Measurements from ENCODE around the gene MCMBP.
"Not testable (repeated sequence)": the region's sequence is repeated elsewhere in the genome, so short reads cannot be mapped to it uniquely, and the experiment has no call there.

Gene MCMBP

GRCh38 chr10:119892188-119893065, 19.8 kb upstream of the MCMBP start, which contains the start of gene SEC23IP:
SEC23IP (plus strand) TSS chr10:119892730; CDS start chr10:119892783, 53 bp downstream.
- no peak for TF ChIP-seq CTCF (IDR thresholded peaks at IDR 0.05; ENCODE audit: borderline replicate concordance, insufficient read depth, low read depth, low read length)
- peak within 1 kb of the TSS; percentile 88 for H3K4me3 ChIP-seq (ENCODE audit: low read depth, low read length)

GRCh38 chr10:119891849-119892187, 19.2 kb upstream of the MCMBP start:
- peak overlapping the region; percentile 88 for H3K4me3 ChIP-seq (ENCODE audit: low read depth, low read length)

GRCh38 chr10:119890307-119890706, 17.7 kb upstream of the MCMBP start:
- not testable (repeated sequence) for H3K4me3 ChIP-seq (ENCODE audit: low read depth, low read length)

- H3K4me3 ChIP-seq (ENCODE audit: low read depth, low read length), result not testable (repeated sequence)
Observed at GRCh38 chr10:119889201-119889600, 16.6 kb upstream of the MCMBP start.

- not testable (repeated sequence) for H3K4me3 ChIP-seq (ENCODE audit: low read depth, low read length)
Observed at GRCh38 chr10:119888715-119889114, 16.1 kb upstream of the MCMBP start.

- not testable (repeated sequence) for H3K4me3 ChIP-seq (ENCODE audit: low read depth, low read length)
Observed at GRCh38 chr10:119886070-119886469, 13.4 kb upstream of the MCMBP start.

- not testable (repeated sequence) for H3K4me3 ChIP-seq (ENCODE audit: low read depth, low read length)
Observed at GRCh38 chr10:119883901-119884611, 11.4 kb upstream of the MCMBP start.

GRCh38 chr10:119878524-119878923, 5.9 kb upstream of the MCMBP start:
- TF ChIP-seq CTCF (IDR thresholded peaks at IDR 0.05; ENCODE audit: borderline replicate concordance, insufficient read depth, low read depth, low read length), result no peak
- no peak overlapping the region for H3K4me3 ChIP-seq (ENCODE audit: low read depth, low read length)

GRCh38 chr10:119872860-119873681, 428 bp upstream of the MCMBP start:
- TF ChIP-seq CTCF (IDR thresholded peaks at IDR 0.05; ENCODE audit: borderline replicate concordance, insufficient read depth, low read depth, low read length), result no peak
- peak overlapping the region; percentile 90 for H3K4me3 ChIP-seq (ENCODE audit: low read depth, low read length)

- peak overlapping the region; percentile 90 for H3K4me3 ChIP-seq (ENCODE audit: low read depth, low read length)
- TF ChIP-seq CTCF (IDR thresholded peaks at IDR 0.05; ENCODE audit: borderline replicate concordance, insufficient read depth, low read depth, low read length), result no peak
Observed at GRCh38 chr10:119871881-119872609, 598 bp downstream of the MCMBP start.

- not testable (repeated sequence) for H3K4me3 ChIP-seq (ENCODE audit: low read depth, low read length)
Observed at GRCh38 chr10:119869398-119869797, 3.2 kb downstream of the MCMBP start.

All from GM12875 (cell line).